SH-SY5Y (cell line): ENCODE results near the gene ANLN.

Experiments used
- GATA2 ChIP-seq: IDR thresholded peaks from 2 replicates; pipeline ENCODE4 v1.6.1; 2011; ENCODE audit warnings: mild to moderate bottlenecking, low read depth, low read length
- GATA3 ChIP-seq: IDR thresholded peaks from 2 replicates; pipeline ENCODE4 v1.6.1; 2011; ENCODE audit warnings: low read depth, mild to moderate bottlenecking, low read length, moderate library complexity

DNA sequence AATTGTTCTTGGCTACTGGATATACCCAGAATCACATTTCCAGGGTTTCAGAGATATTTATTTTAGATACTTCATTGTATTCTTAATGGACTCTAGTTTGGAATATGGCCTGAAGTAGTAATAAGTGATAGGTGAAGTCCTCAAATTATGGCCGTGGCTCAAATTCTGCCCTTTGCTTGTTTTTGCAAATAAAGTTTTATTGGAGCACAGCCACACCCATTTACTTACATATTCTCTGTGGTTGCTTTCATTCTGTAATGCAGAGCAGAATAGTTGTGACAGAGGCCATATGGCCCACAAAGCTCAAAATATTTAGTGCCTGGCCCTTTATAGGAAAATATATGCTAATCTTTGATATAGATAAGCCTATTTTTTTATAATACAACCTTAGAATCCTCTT, 19.5 kb downstream of the ANLN start:
- TF ChIP-seq GATA2, result no peak
- TF ChIP-seq GATA3, result no peak
